Measurements from ENCODE around the gene FARS2.

GRCh38 chr6:5814901-5815300 is 553.6 kb downstream of the FARS2 start:
- TF ChIP-seq EZH2 (IDR thresholded peaks at IDR 0.05; ENCODE audit: borderline replicate concordance, low read depth, low read length, severe bottlenecking) (no peak), POLR2A (IDR thresholded peaks at IDR 0.05; ENCODE audit: low read depth, low read length) (no peak), MYC (IDR thresholded peaks at IDR 0.05; ENCODE audit: low read depth, low read length) (no peak), MAX (IDR thresholded peaks at IDR 0.05; ENCODE audit: insufficient read depth, insufficient read length) (no peak), JUN (IDR thresholded peaks at IDR 0.05; ENCODE audit: borderline replicate concordance, insufficient read depth, insufficient read length, low read depth) (no peak), POLR2AphosphoS5 (IDR thresholded peaks at IDR 0.05; ENCODE audit: insufficient read depth, low read depth, low read length) (no peak)
- TF ChIP-seq, protein P1, sequence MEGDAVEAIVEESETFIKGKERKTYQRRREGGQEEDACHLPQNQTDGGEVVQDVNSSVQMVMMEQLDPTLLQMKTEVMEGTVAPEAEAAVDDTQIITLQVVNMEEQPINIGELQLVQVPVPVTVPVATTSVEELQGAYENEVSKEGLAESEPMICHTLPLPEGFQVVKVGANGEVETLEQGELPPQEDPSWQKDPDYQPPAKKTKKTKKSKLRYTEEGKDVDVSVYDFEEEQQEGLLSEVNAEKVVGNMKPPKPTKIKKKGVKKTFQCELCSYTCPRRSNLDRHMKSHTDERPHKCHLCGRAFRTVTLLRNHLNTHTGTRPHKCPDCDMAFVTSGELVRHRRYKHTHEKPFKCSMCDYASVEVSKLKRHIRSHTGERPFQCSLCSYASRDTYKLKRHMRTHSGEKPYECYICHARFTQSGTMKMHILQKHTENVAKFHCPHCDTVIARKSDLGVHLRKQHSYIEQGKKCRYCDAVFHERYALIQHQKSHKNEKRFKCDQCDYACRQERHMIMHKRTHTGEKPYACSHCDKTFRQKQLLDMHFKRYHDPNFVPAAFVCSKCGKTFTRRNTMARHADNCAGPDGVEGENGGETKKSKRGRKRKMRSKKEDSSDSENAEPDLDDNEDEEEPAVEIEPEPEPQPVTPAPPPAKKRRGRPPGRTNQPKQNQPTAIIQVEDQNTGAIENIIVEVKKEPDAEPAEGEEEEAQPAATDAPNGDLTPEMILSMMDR (IDR thresholded peaks at IDR 0.05; ENCODE audit: extremely low read depth in 1 of 2, insufficient read depth in 1 of 2, low read depth in 1 of 2, low read length in 2 of 2), result no peak
